H1 (cell line): Measurements from ENCODE around the gene SUSD5. TPM values are rescaled to one million over a fixed set of nuclear protein-coding genes. Genes with fewer than 3 reads are reported as not detected.

Source experiments
- CTCF ChIA-PET: fragments of 300-600 bp; sonication (Branson Sonifier 250); formaldehyde crosslinking; loops from one replicate; lab custom pipeline; 2021; ENCODE audit not compliant: partially characterized antibody; lab: Charles Lee
- POLR2A ChIA-PET: fragments of 300-600 bp; sonication (Branson Sonifier 250); formaldehyde crosslinking; loops from one replicate; lab custom pipeline; 2021; ENCODE audit warnings: inconsistent platforms; ENCODE audit not compliant: partially characterized antibody; lab: Charles Lee
- DNase-seq, 2 experiments: peaks; one replicate each; pipeline versions ENCODE4 v3.0.0 to v3.0.0-alpha.2; 2010 to 2022; ENCODE audit warnings: low spot score in 2 of 2, low read depth in 1 of 2, mixed read lengths in 1 of 2
- FAIRE-seq: peaks from 2 replicates; lab custom pipeline; 2011; peaks lifted over from hg19 to GRCh38; lab: Jason Lieb, UNC
- H2AFZ ChIP-seq: 2 replicates; pipeline ENCODE4 v1.8.1; 2012; ENCODE audit warnings: low read length, inconsistent platforms
- H2AK5ac ChIP-seq: 2 replicates; pipeline ENCODE4 v1.6.1; 2013; ENCODE audit warnings: low read depth, low read length
- H2BK120ac ChIP-seq: replicated peaks from 2 replicates; pipeline ENCODE3; 2013; ENCODE audit warnings: low read depth, low read length, inconsistent platforms
- H2BK12ac ChIP-seq: 2 replicates; pipeline ENCODE4 v1.6.1; 2013; ENCODE audit warnings: low read depth, low read length
- H2BK15ac ChIP-seq: 2 replicates; pipeline ENCODE4 v1.6.1; 2013; ENCODE audit warnings: low read length
- H2BK20ac ChIP-seq: 2 replicates; pipeline ENCODE4 v1.6.1; 2013; ENCODE audit warnings: low read length
- H2BK5ac ChIP-seq: 2 replicates; pipeline ENCODE4 v1.6.1; 2013; ENCODE audit warnings: low read depth, low read length
- H3K14ac ChIP-seq: 2 replicates; pipeline ENCODE4 v1.6.1; 2013; ENCODE audit warnings: inconsistent platforms; ENCODE audit not compliant: insufficient read length
- H3K18ac ChIP-seq: 2 replicates; pipeline ENCODE4 v1.6.1; 2013; ENCODE audit warnings: low read length; ENCODE audit errors: extremely low read depth
- H3K23ac ChIP-seq: 2 replicates; pipeline ENCODE4 v1.6.1; 2013; ENCODE audit warnings: inconsistent platforms; ENCODE audit not compliant: insufficient read length
- H3K23me2 ChIP-seq: 2 replicates; pipeline ENCODE4 v1.6.1; 2013; ENCODE audit warnings: low read depth, low read length
- H3K27ac ChIP-seq: 2 replicates; pipeline ENCODE4 v1.6.1; 2011; ENCODE audit warnings: low read depth, low read length, inconsistent platforms
- H3K27me3 ChIP-seq, 4 experiments: replicated peaks in 1 of 4; 1 replicate in 1 of 4; 2 replicates in 3 of 4; pipeline versions ENCODE4 v1.6.1 to v1.8.1; 2011 to 2013; ENCODE audit warnings: low read length in 3 of 4, mild to moderate bottlenecking in 3 of 4, inconsistent platforms in 2 of 4, mixed read lengths in 2 of 4, moderate library complexity in 1 of 4; ENCODE audit not compliant: control insufficient read depth in 3 of 4, insufficient read depth in 3 of 4; ENCODE audit errors: extremely low read depth in 1 of 4
- H3K36me3 ChIP-seq, 4 experiments: 2 replicates each; pipeline versions ENCODE4 v1.6.1 to v1.8.1; 2011 to 2013; ENCODE audit warnings: mild to moderate bottlenecking in 4 of 4, low read length in 3 of 4, moderate library complexity in 2 of 4, control low read depth in 1 of 4, inconsistent platforms in 1 of 4; ENCODE audit not compliant: insufficient read depth in 4 of 4, control insufficient read depth in 2 of 4
- H3K4ac ChIP-seq: replicated peaks from 2 replicates; pipeline ENCODE3; 2013; ENCODE audit warnings: low read length, low read depth, mixed read lengths, inconsistent platforms; ENCODE audit not compliant: insufficient read length
- H3K4me1 ChIP-seq, 4 experiments: replicated peaks in 1 of 4; 1 replicate in 1 of 4; 2 replicates in 3 of 4; pipeline versions ENCODE4 v1.6.1 to v1.8.1; 2011 to 2013; ENCODE audit warnings: low read length in 3 of 4, inconsistent platforms in 2 of 4, mixed read lengths in 1 of 4; ENCODE audit not compliant: insufficient read depth in 4 of 4, control insufficient read depth in 3 of 4
- H3K4me2 ChIP-seq, 2 experiments: 2 replicates each; pipeline versions ENCODE4 v1.6.1 to v1.8.1; 2011 to 2013; ENCODE audit warnings: low read depth in 2 of 2, low read length in 2 of 2, control low read depth in 1 of 2, inconsistent platforms in 1 of 2, mild to moderate bottlenecking in 1 of 2; ENCODE audit not compliant: insufficient read depth in 1 of 2
- H3K4me3 ChIP-seq, 4 experiments: fragments of 200-600, 300-600 bp in 1 of 4; sonication (generic), shearing (Covaris generic), sonication (Bioruptor Twin) in 1 of 4; 2 replicates each; pipeline versions ENCODE4 v1.5.1 to v1.8.1; 2011 to 2016; ENCODE audit warnings: low read length in 4 of 4, low read depth in 3 of 4, control low read depth in 2 of 4, inconsistent platforms in 2 of 4, mild to moderate bottlenecking in 2 of 4, mixed read lengths in 1 of 4, moderate library complexity in 1 of 4; ENCODE audit not compliant: insufficient read depth in 2 of 4; ENCODE audit errors: extremely low read depth in 1 of 4
- H3K56ac ChIP-seq: replicated peaks from 2 replicates; pipeline ENCODE3; 2013; ENCODE audit warnings: low read depth, mild to moderate bottlenecking, mixed read lengths, low read length, inconsistent platforms; ENCODE audit not compliant: insufficient read length
- H3K79me1 ChIP-seq: 2 replicates; pipeline ENCODE4 v1.6.1; 2013; ENCODE audit warnings: low read depth, low read length, control low read depth
- H3K79me2 ChIP-seq, 2 experiments: 2 replicates each; pipeline versions ENCODE4 v1.6.1 to v1.8.1; 2012 to 2013; ENCODE audit warnings: low read length in 2 of 2, mild to moderate bottlenecking in 2 of 2, inconsistent platforms in 1 of 2; ENCODE audit not compliant: insufficient read depth in 2 of 2, control insufficient read depth in 1 of 2
- H3K9ac ChIP-seq, 4 experiments: replicated peaks in 1 of 4; 1 replicate in 1 of 4; 2 replicates in 3 of 4; pipeline versions ENCODE4 v1.6.1 to v1.8.1; 2011 to 2013; ENCODE audit warnings: low read depth in 3 of 4, low read length in 3 of 4, control low read depth in 2 of 4, mild to moderate bottlenecking in 2 of 4, moderate library complexity in 2 of 4, inconsistent platforms in 1 of 4; ENCODE audit errors: extremely low read depth in 1 of 4
- H3K9me3 ChIP-seq, 2 experiments: 2 replicates each; pipeline versions ENCODE4 v1.6.1 to v1.8.1; 2012 to 2013; ENCODE audit warnings: mild to moderate bottlenecking in 2 of 2, moderate library complexity in 2 of 2, control low read depth in 1 of 2, inconsistent platforms in 1 of 2, low read depth in 1 of 2, low read length in 1 of 2, mixed read lengths in 1 of 2; ENCODE audit not compliant: insufficient read depth in 2 of 2
- H4K20me1 ChIP-seq, 2 experiments: replicated peaks in 1 of 2; 2 replicates each; pipeline versions ENCODE3 to v1.8.1; 2011 to 2013; ENCODE audit warnings: inconsistent platforms in 2 of 2, low read length in 2 of 2, mild to moderate bottlenecking in 1 of 2; ENCODE audit not compliant: insufficient read depth in 2 of 2, control insufficient read depth in 1 of 2
- H4K5ac ChIP-seq: 2 replicates; pipeline ENCODE4 v1.6.1; 2013; ENCODE audit warnings: low read length, low read depth, mixed read lengths, inconsistent platforms; ENCODE audit not compliant: insufficient read length
- H4K8ac ChIP-seq: 2 replicates; pipeline ENCODE4 v1.8.0; 2013; ENCODE audit warnings: mild to moderate bottlenecking, moderate library complexity, low read length, inconsistent platforms; ENCODE audit not compliant: insufficient read depth; ENCODE audit errors: extremely low read depth
- H4K91ac ChIP-seq: replicated peaks from 2 replicates; pipeline ENCODE3; 2013; ENCODE audit warnings: low read length, mixed read lengths, inconsistent platforms; ENCODE audit not compliant: insufficient read length
- ASH2L ChIP-seq: fragments of 200-600, 300-600 bp; sonication (generic); IDR thresholded peaks from one replicate; pipeline ENCODE4 v1.7.1; 2017; ENCODE audit warnings: low read length
- CTBP2 ChIP-seq: IDR thresholded peaks from 2 replicates; pipeline ENCODE4 v1.7.0; 2011; ENCODE audit warnings: borderline replicate concordance, mild to moderate bottlenecking, moderate library complexity, mixed read lengths, low read length; ENCODE audit not compliant: insufficient read depth, insufficient read length
- EZH2 ChIP-seq: fragments of 200-600 bp; sonication (generic); IDR thresholded peaks from 2 replicates; pipeline ENCODE4 v1.7.1; 2012; ENCODE audit warnings: low read depth, mild to moderate bottlenecking, moderate library complexity, low read length, inconsistent platforms; ENCODE audit not compliant: severe bottlenecking
- MAX ChIP-seq: IDR thresholded peaks from 2 replicates; pipeline ENCODE4 v1.6.1; 2012; ENCODE audit warnings: inconsistent platforms
- POLR2AphosphoS5 ChIP-seq: IDR thresholded peaks from 2 replicates; pipeline ENCODE4 v1.6.1; 2011; ENCODE audit warnings: low read depth, low read length
- RNF2 ChIP-seq: fragments of 200-900, 300-1000 bp; sonication (generic); IDR thresholded peaks from 2 replicates; pipeline ENCODE4 v1.7.1; 2016; ENCODE audit warnings: borderline replicate concordance, low read depth, mild to moderate bottlenecking, antibody characterized with exemption, low read length; ENCODE audit not compliant: poor library complexity, severe bottlenecking; ENCODE audit errors: missing control alignments
- SUZ12 ChIP-seq: fragments of 200-600 bp; sonication (generic); IDR thresholded peaks from 2 replicates; pipeline ENCODE4 v1.6.1; 2012; ENCODE audit warnings: mild to moderate bottlenecking, inconsistent platforms, low read length, moderate library complexity, mixed read lengths
- WGBS, 2 experiments: shearing (Covaris generic) in 1 of 2; methylation state at CpG; one replicate each; pipeline versions ENCODE4 v1.1.6 to v1.1.7; 2013 to 2015; ENCODE audit warnings: low lambda C conversion rate in 2 of 2, mixed read lengths in 2 of 2, inconsistent platforms in 1 of 2, low coverage in 1 of 2, missing lambda C conversion rate in 1 of 2; ENCODE audit not compliant: insufficient replicate concordance in 2 of 2, insufficient coverage in 1 of 2, insufficient read length in 1 of 2; ENCODE audit errors: extremely low coverage in 1 of 2, missing lambda C conversion rate in 1 of 2; 5-methylcytosine and 5-hydroxymethylcytosine counted together
- polyA plus RNA-seq, 7 experiments: library from polyadenylated mRNA; depleted of rRNA in 3 of 7; stranded (reverse) in 5 of 7; unstranded in 2 of 7; fragments of >200 nt in 5 of 7; fragments of 200-250 nt in 2 of 7; gene quantifications; 1 replicate in 5 of 7; 2 replicates in 1 of 7; 4 replicates in 1 of 7; pipeline versions ENCODE4 v1.2.1 to v1.2.3, GENCODE V29; 2011 to 2013; ENCODE audit warnings: missing spikeins in 2 of 7, mixed read lengths in 2 of 7
- total RNA-seq: library from RNA; stranded (reverse); fragmentation: NEBNext Ultra II Directional; extraction: Animal tissue kit (Norgen Biotek cat#: 25700); gene quantifications from 2 replicates; pipeline ENCODE4 v1.2.1, GENCODE V29; 2021

SUSD5 gene
- total and polyA plus RNA-seq, 2 of the 8 experiments (the other 6 are each of a cell fraction or from before 2014, with no cell fraction given), result 0.92 to 3.3 TPM

DNA sequence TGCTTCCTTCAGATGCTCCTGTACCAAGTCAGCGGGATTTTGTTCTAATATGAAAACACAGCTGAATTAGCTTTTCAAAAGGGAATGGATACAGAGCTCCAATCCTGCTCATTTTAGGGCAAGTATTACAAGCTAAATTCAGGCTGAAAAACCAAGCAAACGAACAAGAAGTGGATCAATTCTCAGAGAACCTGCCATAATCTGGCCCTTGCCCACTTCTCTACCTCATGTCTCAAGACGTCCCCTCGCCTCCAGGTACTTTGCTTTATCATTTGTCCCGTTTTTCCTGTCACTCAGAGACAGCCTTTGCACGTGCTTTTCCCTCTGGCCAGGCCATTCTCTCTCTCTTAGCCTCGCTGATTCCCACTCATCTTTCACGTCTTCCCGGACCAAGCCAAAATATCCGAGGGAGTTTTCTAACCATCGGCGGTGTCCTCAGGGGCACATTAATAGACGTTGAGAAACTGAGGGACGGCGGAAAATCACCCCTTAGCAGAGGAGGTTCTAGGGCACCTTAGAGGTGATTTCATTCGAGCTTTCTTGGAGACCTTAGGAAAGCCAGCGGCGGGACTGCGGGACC, 654 bp downstream of the SUSD5 start:
- H2BK20ac ChIP-seq, result no peak overlapping the region
- no peaks in the 10 kb centered on the region for H3K79me2 ChIP-seq
- TF ChIP-seq RNF2, result peak; percentile 77
- TF ChIP-seq MAX, result peak; percentile 5; the same call in 1 of the 2 replicates
- no peak for TF ChIP-seq POLR2AphosphoS5
- TF ChIP-seq SUZ12, result peak; percentile 83
- peak; percentile 83 for TF ChIP-seq EZH2
- TF ChIP-seq CTBP2, result no peak
- no peak for TF ChIP-seq ASH2L
- H2AFZ ChIP-seq, result peak overlapping the region; percentile 87
- H3K9ac ChIP-seq, result no peak overlapping the region
- H3K4me1 ChIP-seq, result peaks cover 0 to 5% (median 1%) of the 10 kb centered on the region in 4 experiments; a peak in 3 of 7 replicates
- H4K5ac ChIP-seq, result no peak overlapping the region
- H3K14ac ChIP-seq, result no peak overlapping the region
- H3K27ac ChIP-seq, result no peak overlapping the region
- FAIRE-seq (no peak), DNase-seq (no peak)
- H3K23ac ChIP-seq, result no peak overlapping the region
- H4K91ac ChIP-seq, result no peak overlapping the region
- no peaks in the 10 kb centered on the region for H4K20me1 ChIP-seq
- peaks cover 7% of the 10 kb centered on the region; the same call in 1 of the 2 replicates for H3K23me2 ChIP-seq
- H3K36me3 ChIP-seq, result no peaks in the 10 kb centered on the region
- 7% methylated on average over 15 of the region's 19 CpGs; no CpG with 5 or more reads in 1 of the 2 experiments for WGBS, 2 experiments
- peak overlapping the region; percentile 43 to 67 (median 56) for H3K4me3 ChIP-seq
- no peaks in the 10 kb centered on the region for H3K9me3 ChIP-seq
- no peak overlapping the region for H3K56ac ChIP-seq
- no peak overlapping the region for H2BK120ac ChIP-seq
- ChIA-PET POLR2A (interaction anchor here (1.6 kb wide), 1 partner anchor 122 kb away, joined by 3 read pairs; no protein-coding TSS in a partner anchor), CTCF (interaction anchor here (1.3 to 3.1 kb wide), 5 partner anchors 19 to 155 kb away, joined by 5 to 10 read pairs (median 7); no protein-coding TSS in a partner anchor)
- H4K8ac ChIP-seq, result no peak overlapping the region
- H2AK5ac ChIP-seq, result no peak overlapping the region
- H2BK15ac ChIP-seq, result no peak overlapping the region
- H3K4ac ChIP-seq, result no peak overlapping the region
- H3K27me3 ChIP-seq, result peaks cover 13 to 48% (median 29%) of the 10 kb centered on the region in 4 experiments
- H2BK12ac ChIP-seq, result no peak overlapping the region
- peak overlapping the region; percentile 67 to 80 for H3K4me2 ChIP-seq
- no peak overlapping the region for H3K18ac ChIP-seq
- no peak overlapping the region for H2BK5ac ChIP-seq
- no peaks in the 10 kb centered on the region for H3K79me1 ChIP-seq
